ENCODE measurements around the gene HPRT1. TPM values are rescaled to one million over a fixed set of nuclear protein-coding genes. Genes with fewer than 3 reads are reported as not detected.

Gene HPRT1, protein sequence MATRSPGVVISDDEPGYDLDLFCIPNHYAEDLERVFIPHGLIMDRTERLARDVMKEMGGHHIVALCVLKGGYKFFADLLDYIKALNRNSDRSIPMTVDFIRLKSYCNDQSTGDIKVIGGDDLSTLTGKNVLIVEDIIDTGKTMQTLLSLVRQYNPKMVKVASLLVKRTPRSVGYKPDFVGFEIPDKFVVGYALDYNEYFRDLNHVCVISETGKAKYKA
- total RNA-seq, result 10 to 100 TPM in 4 of 8 experiments, 1 to 10 TPM in 4; 4.1 to 24.0 (median 10.7) TPM

DNA sequence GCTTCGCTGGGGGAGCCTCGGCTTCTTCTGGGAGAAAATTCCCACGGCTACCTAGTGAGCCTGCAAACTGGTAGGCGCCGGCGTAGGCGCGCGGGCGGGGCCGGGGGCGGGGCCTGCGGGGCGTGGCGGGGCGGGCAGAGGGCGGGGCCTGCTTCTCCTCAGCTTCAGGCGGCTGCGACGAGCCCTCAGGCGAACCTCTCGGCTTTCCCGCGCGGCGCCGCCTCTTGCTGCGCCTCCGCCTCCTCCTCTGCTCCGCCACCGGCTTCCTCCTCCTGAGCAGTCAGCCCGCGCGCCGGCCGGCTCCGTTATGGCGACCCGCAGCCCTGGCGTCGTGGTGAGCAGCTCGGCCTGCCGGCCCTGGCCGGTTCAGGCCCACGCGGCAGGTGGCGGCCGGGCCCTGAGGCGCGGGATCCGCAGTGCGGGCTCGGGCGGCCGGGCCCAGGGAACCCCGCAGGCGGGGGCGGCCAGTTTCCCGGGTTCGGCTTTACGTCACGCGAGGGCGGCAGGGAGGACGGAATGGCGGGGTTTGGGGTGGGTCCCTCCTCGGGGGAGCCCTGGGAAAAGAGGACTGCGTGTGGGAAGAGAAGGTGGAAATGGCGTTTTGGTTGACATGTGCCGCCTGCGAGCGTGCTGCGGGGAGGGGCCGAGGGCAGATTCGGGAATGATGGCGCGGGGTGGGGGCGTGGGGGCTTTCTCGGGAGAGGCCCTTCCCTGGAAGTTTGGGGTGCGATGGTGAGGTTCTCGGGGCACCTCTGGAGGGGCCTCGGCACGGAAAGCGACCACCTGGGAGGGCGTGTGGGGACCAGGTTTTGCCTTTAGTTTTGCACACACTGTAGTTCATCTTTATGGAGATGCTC, at the start of gene HPRT1:
Gene HPRT1, plus strand, starts transcription at position 161 of the 857 bp plus-strand sequence. Its CDS starts 147 bp downstream, at position 308.
- peak; percentile 87 to 94 (median 88) for ATAC-seq (replicated peaks in 6 of 8)
- H3K4me3 ChIP-seq, result peak within 1 kb of the TSS; percentile 45 to 82 (median 80)
- 20% methylated on average over 4 of the region's 85 CpGs; no CpG with 5 or more reads in 9 of the 10 experiments for WGBS, 10 experiments
- no peaks in the 10 kb centered on the region for H3K4me1 ChIP-seq (replicated peaks in 1 of 2)
- H3K27ac ChIP-seq, result peak within 1 kb of the TSS; percentile 60 to 86
- in situ Hi-C loops (cut with MboI; ENCODE audit: low pct_unique_long_range_greater_than_20kb in 2 of 9, low sequenced_read_pairs in 9 of 9, unreplicated experiment in 9 of 9), result no loop called here

- in situ Hi-C loops (cut with MboI; ENCODE audit: low pct_unique_long_range_greater_than_20kb in 2 of 9, low sequenced_read_pairs in 9 of 9, unreplicated experiment in 9 of 9), result no loop called here
- no peaks in the 10 kb centered on the region for H3K4me1 ChIP-seq (replicated peaks in 1 of 2)
- H3K4me3 ChIP-seq, result no peak overlapping the region
- H3K27ac ChIP-seq, result no peak overlapping the region
- ATAC-seq (replicated peaks in 6 of 8), result no peak
- 25 to 100% (median 64%) methylated on average over 1 to 2 of the region's 5 CpGs; no CpG with 5 or more reads in 6 of the 10 experiments for WGBS, 10 experiments
These were observed 43.9 kb upstream of the HPRT1 start for GRCh38 chrX:134416087-134416486.

DNA sequence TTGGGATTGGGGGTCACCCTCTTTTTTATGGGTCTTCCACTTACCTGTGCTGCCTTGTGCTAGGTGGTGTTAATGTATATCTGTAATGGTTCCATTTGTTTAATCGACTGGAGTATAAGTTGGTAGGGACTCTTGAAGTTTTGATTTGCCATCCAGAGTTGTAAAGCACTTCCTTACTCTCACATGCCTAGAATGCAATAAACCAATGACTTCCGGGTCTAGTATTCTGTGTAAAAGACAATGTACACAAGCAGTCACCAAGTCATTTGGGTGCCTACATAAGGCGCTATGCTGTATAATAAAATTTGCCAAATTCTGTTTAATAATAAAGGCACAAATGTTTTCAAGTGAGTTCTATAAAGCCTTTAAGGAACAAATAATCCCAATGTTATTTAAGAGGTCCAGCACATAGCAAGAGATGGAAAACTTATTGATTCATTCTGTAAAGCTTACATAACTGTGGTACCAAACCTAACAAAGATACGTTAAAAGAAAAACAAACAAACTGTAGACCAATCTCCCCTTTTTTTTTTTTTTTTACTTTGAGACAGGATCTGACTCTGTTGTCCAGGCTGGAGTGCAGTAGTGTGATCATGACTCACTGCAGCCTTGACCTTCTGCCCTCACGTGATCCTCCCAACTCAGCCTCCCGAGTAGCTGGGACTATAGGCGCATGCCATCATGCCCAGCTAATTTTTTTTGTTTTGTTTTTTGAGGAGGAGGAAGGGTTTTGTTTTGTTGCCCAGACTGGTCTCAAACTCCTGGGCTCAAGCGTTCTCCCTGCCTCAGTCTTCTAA, 41.5 kb upstream of the HPRT1 start:
- Histone ChIP-seq H3K4me1 (replicated peaks in 1 of 2) (no peaks in the 10 kb centered on the region), H3K27ac (no peak overlapping the region), H3K4me3 (no peak overlapping the region)
- no peak for ATAC-seq (replicated peaks in 6 of 8)
- 60 to 100% (median 90%) methylated on average over 1 to 8 of the region's 8 CpGs; no CpG with 5 or more reads in 1 of the 10 experiments for WGBS, 10 experiments
- in situ Hi-C loops (cut with MboI; ENCODE audit: low pct_unique_long_range_greater_than_20kb in 2 of 9, low sequenced_read_pairs in 9 of 9, unreplicated experiment in 9 of 9), result no loop called here

DNA sequence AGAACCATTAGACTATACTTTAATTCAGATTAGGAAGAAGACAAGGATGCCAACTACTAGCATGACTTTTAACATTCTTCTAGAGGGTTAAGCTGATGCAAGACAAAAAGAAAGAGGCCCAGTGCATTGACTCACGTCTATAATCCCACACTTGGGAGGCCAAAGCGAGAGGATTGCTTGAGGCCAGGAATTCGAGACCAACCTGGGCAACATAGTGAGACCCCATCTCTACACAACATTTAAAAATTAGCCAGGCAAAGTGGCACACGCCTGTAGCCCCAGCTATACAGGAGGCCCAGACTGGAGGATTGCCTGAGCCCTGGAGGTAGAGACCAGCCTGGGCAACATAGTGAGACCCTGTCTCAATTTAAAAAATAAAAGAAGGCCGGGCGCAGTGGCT, 40.2 kb upstream of the HPRT1 start:
- no peak overlapping the region for H3K4me3 ChIP-seq
- H3K27ac ChIP-seq, result no peak overlapping the region
- ATAC-seq (replicated peaks in 6 of 8), result no peak
- no peaks in the 10 kb centered on the region for H3K4me1 ChIP-seq (replicated peaks in 1 of 2)
- WGBS, 10 experiments, result 72 to 100% (median 100%) methylated on average over 2 to 3 of the region's 6 CpGs; no CpG with 5 or more reads in 7 of the 10 experiments
- in situ Hi-C loops (cut with MboI; ENCODE audit: low pct_unique_long_range_greater_than_20kb in 2 of 9, low sequenced_read_pairs in 9 of 9, unreplicated experiment in 9 of 9), result no loop called here

GRCh38 chrX:134423606-134424005, 36.4 kb upstream of the HPRT1 start:
- no peak for ATAC-seq (replicated peaks in 6 of 8)
- Histone ChIP-seq H3K27ac (no peak overlapping the region), H3K4me3 (no peak overlapping the region), H3K4me1 (replicated peaks in 1 of 2) (no peaks in the 10 kb centered on the region)
- in situ Hi-C loops (cut with MboI; ENCODE audit: low pct_unique_long_range_greater_than_20kb in 2 of 9, low sequenced_read_pairs in 9 of 9, unreplicated experiment in 9 of 9), result no loop called here
- 20 to 100% (median 58%) methylated on average over 1 to 3 of the region's 5 CpGs; no CpG with 5 or more reads in 5 of the 10 experiments for WGBS, 10 experiments

- in situ Hi-C loops (cut with MboI; ENCODE audit: low pct_unique_long_range_greater_than_20kb in 2 of 9, low sequenced_read_pairs in 9 of 9, unreplicated experiment in 9 of 9), result no loop called here
- WGBS, 10 experiments, result 59 to 100% (median 73%) methylated on average over 1 to 5 of the region's 5 CpGs; no CpG with 5 or more reads in 5 of the 10 experiments
- ATAC-seq (replicated peaks in 6 of 8), result no peak
These were observed 33.7 kb upstream of the HPRT1 start for GRCh38 chrX:134426281-134426680.

DNA sequence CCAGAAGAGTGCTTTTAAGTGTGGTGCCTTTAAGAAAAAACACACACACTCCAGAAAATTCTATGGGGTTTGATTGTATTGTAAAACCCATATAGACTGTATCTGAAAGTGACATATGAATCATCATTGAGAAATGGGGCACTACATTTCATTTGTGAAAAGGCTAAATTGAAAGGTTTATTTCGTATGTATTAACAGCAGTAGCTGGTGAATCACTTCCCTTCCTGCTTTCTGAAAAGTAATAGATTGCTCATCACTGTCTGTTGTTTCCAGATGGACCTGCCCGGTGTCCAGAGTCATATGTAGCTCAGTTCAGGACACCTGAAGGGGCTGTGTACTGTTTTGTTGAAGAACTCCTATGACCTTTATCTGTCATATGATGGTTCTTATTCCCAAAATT, 28.1 kb upstream of the HPRT1 start:
- ATAC-seq (replicated peaks in 6 of 8), result no peak
- Histone ChIP-seq H3K4me1 (replicated peaks in 1 of 2) (no peaks in the 10 kb centered on the region), H3K4me3 (no peak overlapping the region), H3K27ac (no peak overlapping the region)
- in situ Hi-C loops (cut with MboI; ENCODE audit: low pct_unique_long_range_greater_than_20kb in 2 of 9, low sequenced_read_pairs in 9 of 9, unreplicated experiment in 9 of 9), result no loop called here
- WGBS, 10 experiments, result 32% methylated on average over 2 of the region's 2 CpGs; no CpG with 5 or more reads in 9 of the 10 experiments

More at GRCh38 chrX:134426281-134426680, 33.7 kb upstream of the HPRT1 start:
- no peaks in the 10 kb centered on the region for H3K4me1 ChIP-seq (replicated peaks in 1 of 2)
- no peak overlapping the region for H3K4me3 ChIP-seq
- H3K27ac ChIP-seq, result no peak overlapping the region

GRCh38 chrX:134435894-134436293, 24.1 kb upstream of the HPRT1 start:
- in situ Hi-C loops (cut with MboI; ENCODE audit: low pct_unique_long_range_greater_than_20kb in 2 of 9, low sequenced_read_pairs in 9 of 9, unreplicated experiment in 9 of 9), result no loop called here
- no peak for ATAC-seq (replicated peaks in 6 of 8)
- no peak overlapping the region for H3K4me3 ChIP-seq
- H3K27ac ChIP-seq, result no peak overlapping the region
- H3K4me1 ChIP-seq (replicated peaks in 1 of 2), result no peaks in the 10 kb centered on the region
- WGBS, 10 experiments, result 50 to 100% (median 100%) methylated on average over 1 to 2 of the region's 6 CpGs; no CpG with 5 or more reads in 6 of the 10 experiments

GRCh38 chrX:134443020-134443419, 16.9 kb upstream of the HPRT1 start:
- Histone ChIP-seq H3K4me1 (replicated peaks in 1 of 2) (no peaks in the 10 kb centered on the region), H3K27ac (no peak overlapping the region), H3K4me3 (no peak overlapping the region)
- in situ Hi-C loops (cut with MboI; ENCODE audit: low pct_unique_long_range_greater_than_20kb in 2 of 9, low sequenced_read_pairs in 9 of 9, unreplicated experiment in 9 of 9), result no loop called here
- ATAC-seq (replicated peaks in 6 of 8), result no peak
- 28 to 50% methylated on average over 1 to 2 of the region's 2 CpGs; no CpG with 5 or more reads in 8 of the 10 experiments for WGBS, 10 experiments

DNA sequence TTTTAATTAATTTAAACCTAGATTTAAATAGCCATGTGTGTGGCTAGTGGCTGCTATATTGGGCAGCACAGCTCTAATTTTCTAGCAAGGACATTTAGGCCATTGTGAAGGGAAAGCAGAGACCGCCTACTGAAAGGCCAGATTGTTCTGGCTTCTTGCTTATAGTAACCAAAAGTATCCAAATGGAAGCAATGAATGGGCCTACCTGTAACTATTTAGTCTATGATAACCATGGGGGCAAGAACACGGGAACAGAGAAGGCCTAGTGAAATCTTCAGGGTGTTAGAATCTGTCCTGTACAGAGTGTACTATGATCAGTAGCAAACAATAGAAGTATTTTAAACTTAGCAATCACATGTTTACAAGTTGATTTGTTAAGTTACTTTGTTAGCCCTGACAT, 16.5 kb upstream of the HPRT1 start:
- H3K27ac ChIP-seq, result no peak overlapping the region
- in situ Hi-C loops (cut with MboI; ENCODE audit: low pct_unique_long_range_greater_than_20kb in 2 of 9, low sequenced_read_pairs in 9 of 9, unreplicated experiment in 9 of 9), result no loop called here
- WGBS, 10 experiments, result 41 to 80% (median 57%) methylated on average over 1 to 2 of the region's 2 CpGs; no CpG with 5 or more reads in 7 of the 10 experiments
- no peaks in the 10 kb centered on the region for H3K4me1 ChIP-seq (replicated peaks in 1 of 2)
- no peak for ATAC-seq (replicated peaks in 6 of 8)
- no peak overlapping the region for H3K4me3 ChIP-seq

- no peak overlapping the region for H3K4me3 ChIP-seq
- in situ Hi-C loops (cut with MboI; ENCODE audit: low pct_unique_long_range_greater_than_20kb in 2 of 9, low sequenced_read_pairs in 9 of 9, unreplicated experiment in 9 of 9), result no loop called here
- H3K27ac ChIP-seq, result no peak overlapping the region
- WGBS, 10 experiments, result 60 to 100% (median 80%) methylated on average over 1 of the region's 3 CpGs; no CpG with 5 or more reads in 4 of the 10 experiments
- no peaks in the 10 kb centered on the region for H3K4me1 ChIP-seq (replicated peaks in 1 of 2)
- no peak for ATAC-seq (replicated peaks in 6 of 8)
These were observed 15.3 kb upstream of the HPRT1 start for GRCh38 chrX:134444681-134445080.

DNA sequence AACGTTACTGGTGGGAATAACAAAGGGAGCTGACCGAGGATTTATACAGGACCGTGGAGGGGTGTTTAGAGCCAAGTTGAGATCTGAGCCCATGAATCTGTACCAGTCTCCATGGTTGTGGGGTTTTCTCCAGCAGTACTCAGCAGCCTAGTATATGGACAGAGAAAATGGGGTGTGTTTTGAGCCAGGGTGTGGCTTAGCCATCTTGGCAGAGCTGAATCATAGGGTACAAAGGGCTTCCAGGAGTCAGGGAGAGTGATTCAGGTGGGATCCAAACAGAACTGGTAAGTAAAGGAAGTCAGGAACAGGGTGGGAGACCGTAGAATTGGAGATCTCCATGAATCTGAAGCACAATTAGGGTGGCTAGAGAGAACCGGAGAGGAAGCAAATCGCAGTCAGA, 7.4 kb upstream of the HPRT1 start:
- WGBS, 10 experiments, result 20 to 100% (median 54%) methylated on average over 1 to 4 of the region's 6 CpGs; no CpG with 5 or more reads in 4 of the 10 experiments
- no peak overlapping the region for H3K27ac ChIP-seq
- in situ Hi-C loops (cut with MboI; ENCODE audit: low pct_unique_long_range_greater_than_20kb in 2 of 9, low sequenced_read_pairs in 9 of 9, unreplicated experiment in 9 of 9), result no loop called here
- H3K4me3 ChIP-seq, result no peak overlapping the region
- no peak for ATAC-seq (replicated peaks in 6 of 8)
- no peaks in the 10 kb centered on the region for H3K4me1 ChIP-seq (replicated peaks in 1 of 2)

- in situ Hi-C loops (cut with MboI; ENCODE audit: low pct_unique_long_range_greater_than_20kb in 2 of 9, low sequenced_read_pairs in 9 of 9, unreplicated experiment in 9 of 9), result no loop called here
- Histone ChIP-seq H3K27ac (no peak overlapping the region), H3K4me3 (no peak overlapping the region), H3K4me1 (replicated peaks in 1 of 2) (no peaks in the 10 kb centered on the region)
- WGBS, 10 experiments, result 20 to 100% (median 76%) methylated on average over 1 to 6 of the region's 6 CpGs; no CpG with 5 or more reads in 6 of the 10 experiments
- ATAC-seq (replicated peaks in 6 of 8), result no peak
These were observed 6.3 kb upstream of the HPRT1 start for GRCh38 chrX:134453631-134454030.

Measured in motor neuron (in vitro differentiated cells).